Urinary bladder (tissue), 4 donors: Measurements from ENCODE around the gene PTPRU. TPM values are rescaled to one million over a fixed set of nuclear protein-coding genes. Genes with fewer than 3 reads are reported as not detected.

Source experiments
- DNase-seq: peaks from one replicate; pipeline ENCODE4 v3.0.0-alpha.2; 2015; ENCODE audit errors: extremely low spot score
- H3K27ac ChIP-seq: one replicate; pipeline ENCODE4 v1.5.1; 2013; ENCODE audit warnings: low read depth, mild to moderate bottlenecking, moderate library complexity
- H3K36me3 ChIP-seq: one replicate; pipeline ENCODE4 v1.6.1; 2013; ENCODE audit warnings: mild to moderate bottlenecking, moderate library complexity; ENCODE audit not compliant: insufficient read depth
- H3K4me1 ChIP-seq: one replicate; pipeline ENCODE4 v1.6.1; 2013; ENCODE audit warnings: mild to moderate bottlenecking, moderate library complexity; ENCODE audit not compliant: insufficient read depth
- H3K4me3 ChIP-seq: one replicate; pipeline ENCODE4 v1.5.1; 2013; ENCODE audit warnings: low read depth, low read length
- WGBS: extraction: QIAGEN DNeasy Blood & Tissue Kit; methylation state at CpG from one replicate; pipeline ENCODE4 v1.1.7; 2013; 5-methylcytosine and 5-hydroxymethylcytosine counted together
- polyA plus RNA-seq: library from polyadenylated mRNA; stranded (reverse); fragments of 200-250 nt; gene quantifications from one replicate; pipeline ENCODE4 v1.2.3, GENCODE V29; 2013
- total RNA-seq: library from RNA; depleted of rRNA; stranded (reverse); fragments of >200 nt; gene quantifications from one replicate; pipeline ENCODE4 v1.2.3, GENCODE V29; 2014
- donor health status: healthy with polysubstance abuse.
- donor health status: healthy.

The PTPRU gene
- total RNA-seq (11.7 TPM), polyA plus RNA-seq (17.1 TPM)

DNA sequence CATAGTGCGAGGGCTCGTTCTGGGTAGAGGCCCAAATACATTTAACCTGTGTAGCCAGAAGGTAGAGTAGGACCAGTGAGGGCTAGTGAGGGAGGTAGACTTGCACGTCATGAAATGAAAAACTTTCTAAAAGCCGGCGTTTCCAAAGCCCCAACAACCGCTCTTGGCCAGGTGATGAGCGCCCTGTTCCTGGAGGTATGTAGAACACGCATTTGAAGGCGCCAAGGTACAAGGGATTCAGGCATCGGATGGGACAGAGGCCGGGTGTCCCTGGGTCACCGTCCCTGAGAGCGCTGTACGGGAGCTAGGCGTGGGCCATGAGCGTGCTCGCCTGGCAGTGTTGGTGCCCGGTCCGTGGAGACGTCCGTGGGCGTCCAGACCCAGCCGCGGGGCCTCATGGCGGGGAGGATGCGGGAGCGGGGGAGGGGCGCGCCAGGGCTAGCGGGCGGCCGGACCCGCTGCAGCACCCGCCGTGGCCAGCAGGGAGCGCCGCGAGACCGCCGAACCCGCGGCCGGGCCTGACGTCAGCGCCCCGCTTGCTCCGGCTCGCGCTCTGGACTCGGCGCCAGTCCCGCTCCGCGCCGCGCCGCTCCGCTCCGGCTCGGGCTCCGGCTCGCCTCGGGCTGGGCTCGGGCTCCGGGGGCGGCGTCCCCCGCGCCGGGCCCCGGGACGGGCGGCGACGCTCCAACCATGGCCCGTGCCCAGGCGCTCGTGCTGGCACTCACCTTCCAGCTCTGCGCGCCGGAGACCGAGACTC, at the start of gene PTPRU:
Gene PTPRU (plus strand): TSS at position 568 of the 757 bp plus-strand sequence. CDS start 123 bp downstream, at position 691.
- Histone ChIP-seq H3K36me3 (no peaks in the 10 kb centered on the region), H3K4me3 (peak within 1 kb of the TSS; percentile 59), H3K27ac (peak within 1 kb of the TSS; percentile 77), H3K4me1 (no peaks in the 10 kb centered on the region)
- 5% methylated on average over 80 of the region's 82 CpGs for WGBS
- DNase-seq = no peak

DNA sequence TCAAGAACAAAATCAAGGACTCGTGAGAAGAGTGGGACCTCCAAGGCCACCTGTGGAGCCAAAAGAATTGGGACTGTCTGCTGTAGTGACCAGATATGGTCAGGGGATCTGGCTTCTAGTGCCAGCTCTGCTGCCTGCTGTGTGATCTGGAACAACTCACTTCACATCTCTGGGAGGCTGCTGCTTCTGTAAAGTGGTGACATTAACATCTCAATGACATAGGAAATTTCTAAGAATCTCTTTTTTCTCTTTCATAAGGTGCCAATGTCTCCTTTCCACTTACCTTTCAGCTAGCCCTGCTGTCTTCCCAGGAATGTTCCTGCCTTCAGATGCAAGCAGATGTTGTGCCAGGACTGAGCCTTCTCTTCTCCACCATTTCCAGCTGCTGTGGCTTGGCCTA, 49.6 kb upstream of the PTPRU start:
- DNase-seq = no peak
- H3K27ac ChIP-seq = no peak overlapping the region
- H3K4me1 ChIP-seq = no peaks in the 10 kb centered on the region
- H3K4me3 ChIP-seq = no peak overlapping the region
- 88% methylated on average over 1 of the region's 1 CpG for WGBS
- no peaks in the 10 kb centered on the region for H3K36me3 ChIP-seq

GRCh38 chr1:29190718-29191117, 45.6 kb upstream of the PTPRU start:
- Histone ChIP-seq H3K4me1 (no peaks in the 10 kb centered on the region), H3K27ac (no peak overlapping the region), H3K36me3 (no peaks in the 10 kb centered on the region), H3K4me3 (no peak overlapping the region)
- no peak for DNase-seq
- 94% methylated on average over 6 of the region's 6 CpGs for WGBS

DNA sequence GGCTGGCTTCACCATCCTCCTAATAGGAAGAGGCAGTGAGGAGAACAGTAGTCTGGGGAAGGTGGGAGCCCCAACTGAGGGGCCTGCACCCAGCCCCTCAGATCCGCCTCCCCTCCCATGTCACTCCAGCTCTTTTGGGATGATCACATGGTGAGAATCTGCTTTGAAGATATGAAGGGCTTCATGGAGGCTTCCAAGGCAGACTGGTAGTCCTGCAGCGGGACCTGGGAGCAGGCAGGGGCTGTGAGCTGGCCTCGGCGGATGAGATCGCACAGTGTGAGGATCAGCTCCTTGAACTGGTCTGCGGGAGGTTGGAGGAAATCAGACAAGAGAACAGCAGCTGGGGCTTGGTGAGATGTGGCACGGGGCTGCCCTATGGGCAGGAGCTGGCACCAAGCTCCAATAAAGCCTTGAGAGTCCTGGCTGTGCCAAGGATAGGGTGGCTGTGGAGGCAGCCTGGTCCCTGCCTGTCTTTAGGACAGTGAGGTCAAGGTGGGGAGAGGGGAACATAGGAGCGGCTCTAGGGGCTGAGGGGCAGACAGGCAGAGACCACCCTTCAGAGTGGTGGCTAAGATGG, 42.4 kb upstream of the PTPRU start:
- Histone ChIP-seq H3K36me3 (no peaks in the 10 kb centered on the region), H3K4me3 (no peak overlapping the region), H3K4me1 (no peaks in the 10 kb centered on the region), H3K27ac (no peak overlapping the region)
- WGBS = 98% methylated on average over 8 of the region's 8 CpGs
- no peak for DNase-seq

- WGBS = 81% methylated on average over 8 of the region's 8 CpGs
- no peaks in the 10 kb centered on the region for H3K4me1 ChIP-seq
Measured at GRCh38 chr1:29195881-29196291, 40.4 kb upstream of the PTPRU start.

DNA sequence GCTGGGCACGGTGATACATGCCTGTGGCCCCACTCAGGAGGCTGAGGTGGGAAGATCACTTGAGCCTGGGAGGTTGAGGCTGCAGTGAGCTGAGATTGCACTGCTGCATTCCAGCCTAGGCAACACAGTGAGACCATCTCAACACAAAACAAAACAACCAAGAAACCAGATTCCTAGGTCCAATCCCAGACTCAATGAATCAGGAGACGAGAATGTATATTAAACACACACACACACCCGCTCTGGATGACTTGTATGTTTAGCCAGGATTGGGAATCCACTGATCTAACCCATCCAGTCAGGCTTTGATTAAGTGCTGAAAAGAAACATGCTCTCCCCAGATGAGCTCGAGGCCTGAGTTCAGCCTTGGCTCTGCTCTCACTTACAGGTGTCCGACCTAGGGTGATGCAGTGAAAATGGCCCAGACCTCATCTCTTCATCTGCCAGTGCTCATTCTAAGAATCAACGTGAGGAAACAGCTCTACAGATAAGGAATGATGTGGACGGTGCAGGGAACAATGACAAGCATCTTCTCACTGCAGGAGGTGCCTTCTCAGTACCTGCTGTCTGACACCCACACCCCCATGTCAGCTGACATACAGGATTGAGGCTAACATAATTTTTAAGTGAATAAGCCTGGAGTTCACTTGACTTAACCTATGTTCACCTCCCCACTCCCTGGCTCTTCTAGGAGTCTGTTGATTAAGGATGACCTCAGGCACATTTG, 39.3 kb upstream of the PTPRU start:
- H3K27ac ChIP-seq = no peak overlapping the region
- H3K36me3 ChIP-seq = no peaks in the 10 kb centered on the region
- no peak overlapping the region for H3K4me3 ChIP-seq
- no peak for DNase-seq
- H3K4me1 ChIP-seq = no peaks in the 10 kb centered on the region
- 55% methylated on average over 7 of the region's 7 CpGs for WGBS

More at GRCh38 chr1:29195881-29196291, 40.4 kb upstream of the PTPRU start:
- no peaks in the 10 kb centered on the region for H3K36me3 ChIP-seq
- no peak overlapping the region for H3K4me3 ChIP-seq
- no peak overlapping the region for H3K27ac ChIP-seq
- no peak for DNase-seq

- H3K27ac ChIP-seq = no peak overlapping the region
- no peak for DNase-seq
- no peaks in the 10 kb centered on the region for H3K4me1 ChIP-seq
- H3K4me3 ChIP-seq = no peak overlapping the region
- H3K36me3 ChIP-seq = no peaks in the 10 kb centered on the region
- WGBS = 85% methylated on average over 2 of the region's 2 CpGs
Measured at GRCh38 chr1:29197590-29197924, 38.8 kb upstream of the PTPRU start.

- H3K36me3 ChIP-seq = no peaks in the 10 kb centered on the region
Measured at GRCh38 chr1:29197993-29198392, 38.3 kb upstream of the PTPRU start.

DNA sequence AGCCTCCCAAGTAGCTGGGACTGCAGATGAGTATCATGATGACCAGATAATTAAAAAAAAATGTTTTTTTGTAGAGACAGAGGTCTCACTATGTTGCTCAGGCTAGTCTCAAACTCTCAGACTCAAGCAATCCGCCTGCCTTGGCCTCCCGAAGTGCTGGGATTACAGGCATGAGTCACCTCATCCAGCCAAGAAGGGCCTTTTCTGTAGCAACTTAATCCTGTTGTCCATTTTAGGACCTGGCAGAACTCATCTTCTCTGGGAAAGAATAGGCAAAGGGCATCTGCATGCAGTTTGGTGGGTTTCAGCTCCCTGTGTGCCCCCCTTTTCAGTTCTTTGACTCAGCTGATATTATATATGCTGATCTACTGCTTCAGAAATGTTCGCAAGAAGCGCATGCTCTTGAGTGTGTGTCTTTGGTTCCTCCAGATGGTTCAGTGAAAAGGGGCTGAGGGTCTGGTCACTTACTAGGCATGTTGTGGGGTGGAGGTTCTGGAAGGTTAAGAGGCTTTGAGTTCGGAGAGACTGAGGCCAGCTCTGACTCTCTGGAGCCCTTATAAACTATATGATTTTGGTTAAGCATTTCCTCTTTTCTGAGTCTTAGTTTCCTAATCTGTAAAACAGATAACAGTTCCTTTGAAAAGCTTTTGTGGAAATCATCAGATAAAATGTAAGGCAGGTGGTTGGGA, 35.3 kb upstream of the PTPRU start:
- WGBS = 63% methylated on average over 5 of the region's 5 CpGs
- Histone ChIP-seq H3K4me1 (no peaks in the 10 kb centered on the region), H3K36me3 (no peaks in the 10 kb centered on the region), H3K4me3 (no peak overlapping the region), H3K27ac (no peak overlapping the region)
- no peak for DNase-seq

More at GRCh38 chr1:29197993-29198392, 38.3 kb upstream of the PTPRU start:
- Histone ChIP-seq H3K27ac (no peak overlapping the region), H3K4me1 (no peaks in the 10 kb centered on the region), H3K4me3 (no peak overlapping the region)
- 95% methylated on average over 12 of the region's 12 CpGs for WGBS
- DNase-seq = no peak

DNA sequence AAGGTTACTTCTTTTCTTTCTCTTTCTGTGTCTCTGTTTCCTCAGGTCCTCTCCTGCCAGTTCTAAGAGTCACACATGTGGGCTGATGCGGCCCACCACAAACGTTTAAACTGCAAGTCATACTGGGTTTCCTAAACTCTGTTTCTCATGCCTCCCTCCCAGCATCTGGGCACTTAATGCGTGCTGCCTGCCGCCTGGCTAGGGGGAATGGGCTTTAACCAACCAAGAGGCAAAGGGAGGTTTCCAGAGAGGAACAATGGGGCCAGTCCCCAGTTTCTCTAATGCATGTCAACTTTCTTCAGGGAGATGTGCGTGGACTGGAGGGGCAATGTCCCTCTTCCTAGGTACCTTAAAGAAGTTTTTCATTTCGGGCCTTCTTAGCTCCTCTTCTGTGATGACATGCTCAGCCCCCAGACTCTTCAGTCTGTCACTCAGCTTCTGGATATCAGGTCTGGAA, 34.7 kb upstream of the PTPRU start:
- WGBS = 83% methylated on average over 6 of the region's 6 CpGs
- Histone ChIP-seq H3K4me1 (no peaks in the 10 kb centered on the region), H3K36me3 (peaks cover 4% of the 10 kb centered on the region), H3K27ac (no peak overlapping the region), H3K4me3 (no peak overlapping the region)
- no peak for DNase-seq

DNA sequence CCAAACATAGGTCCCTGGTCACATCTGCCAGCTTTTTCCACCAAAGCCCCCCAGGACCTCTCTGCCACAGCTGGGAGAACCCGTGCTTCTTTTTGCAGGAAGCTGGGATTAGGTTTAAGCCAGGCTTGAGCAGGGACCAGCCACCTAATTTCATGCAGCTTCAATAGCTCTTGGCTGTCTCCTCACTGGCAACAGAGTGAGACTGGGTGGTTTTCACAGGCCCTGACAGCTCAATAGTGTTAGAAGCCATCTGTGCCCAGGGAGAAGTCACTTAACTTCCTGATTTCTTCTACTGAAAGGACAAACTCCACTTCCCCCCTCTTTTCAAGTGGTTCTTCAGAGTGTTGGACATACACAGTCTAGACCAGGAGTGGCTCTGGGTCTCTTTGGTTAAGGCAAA, 34.3 kb upstream of the PTPRU start:
- DNase-seq = no peak
- peaks cover 4% of the 10 kb centered on the region for H3K36me3 ChIP-seq
- 29% methylated on average over 1 of the region's 1 CpG for WGBS
- peak overlapping the region; percentile 19 for H3K27ac ChIP-seq
- no peaks in the 10 kb centered on the region for H3K4me1 ChIP-seq
- H3K4me3 ChIP-seq = no peak overlapping the region

GRCh38 chr1:29202584-29203340, 33.6 kb upstream of the PTPRU start:
- peak; percentile 95 for DNase-seq
- H3K4me1 ChIP-seq = no peaks in the 10 kb centered on the region
- no peak overlapping the region for H3K4me3 ChIP-seq
- peak overlapping the region; percentile 19 for H3K27ac ChIP-seq
- peaks cover 4% of the 10 kb centered on the region for H3K36me3 ChIP-seq
- WGBS = 20% methylated on average over 14 of the region's 14 CpGs

DNA sequence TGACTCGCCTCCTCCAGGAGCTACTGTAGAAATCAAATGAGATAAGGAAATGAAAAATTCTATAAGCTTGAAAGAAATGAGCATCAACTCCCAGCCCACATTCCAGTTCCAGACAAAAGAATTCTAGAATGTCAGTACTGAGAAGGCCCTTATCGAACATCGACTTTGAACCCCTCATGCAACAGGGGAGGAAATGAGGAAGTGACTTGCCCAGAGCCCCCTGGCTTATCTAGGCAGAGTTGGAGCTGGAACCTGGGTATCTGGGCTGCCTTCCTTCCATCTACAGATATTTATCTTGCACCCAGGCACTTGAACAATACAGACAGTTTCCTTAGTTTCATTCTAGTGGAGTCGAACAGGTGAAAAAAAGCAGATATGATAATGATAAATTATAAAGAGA, 27.9 kb upstream of the PTPRU start:
- Histone ChIP-seq H3K27ac (no peak overlapping the region), H3K36me3 (peaks cover 4% of the 10 kb centered on the region), H3K4me1 (no peaks in the 10 kb centered on the region), H3K4me3 (no peak overlapping the region)
- no peak for DNase-seq
- WGBS = 78% methylated on average over 4 of the region's 4 CpGs
